Right renal pelvis (tissue), 4 donors: ENCODE data around the gene RXRB. TPM values are rescaled to one million over a fixed set of nuclear protein-coding genes. Genes with fewer than 3 reads are reported as not detected.

Experiments
- DNase-seq, 4 donors: peaks; one replicate each; pipeline ENCODE4 v3.0.0-alpha.2; 2013; ENCODE audit warnings: low read depth in 4 of 4, low spot score in 3 of 4, missing footprints in 1 of 4
- polyA plus RNA-seq, 4 donors: library from polyadenylated mRNA; unstranded; fragments of 120-200 nt; gene quantifications; one replicate each; pipeline ENCODE4 v1.2.1, GENCODE V29; 2013; ENCODE audit not compliant: insufficient read length in 4 of 4

RXRB gene
- polyA plus RNA-seq, 4 donors: 53.7 to 56.5 (median 54.3) TPM

GRCh38 chr6:33198853-33199436, 1.5 kb downstream of the RXRB start:
- no peak for DNase-seq

- DNase-seq: no peak
These were observed 2.2 kb downstream of the RXRB start for GRCh38 chr6:33198159-33198852.

GRCh38 chr6:33197431-33198048, 2.9 kb downstream of the RXRB start:
- DNase-seq: no peak

GRCh38 chr6:33195304-33196165, 4.9 kb downstream of the RXRB start:
- DNase-seq: no peak

GRCh38 chr6:33194431-33194979, 6.0 kb downstream of the RXRB start:
- no peak for DNase-seq

GRCh38 chr6:33193619-33194018, 6.8 kb downstream of the RXRB start:
- DNase-seq: no peak

GRCh38 chr6:33192671-33193602, 7.5 kb downstream of the RXRB start:
- DNase-seq: no peak

GRCh38 chr6:33192105-33192646, 8.3 kb downstream of the RXRB start, which contains the start of gene COL11A2:
TSS of gene COL11A2 (minus strand) at chr6:33192467. CDS start at chr6:33192240, 227 bp downstream.
- DNase-seq: no peak

GRCh38 chr6:33191383-33192104, 8.9 kb downstream of the RXRB start:
- DNase-seq: no peak

GRCh38 chr6:33190504-33191107, 9.9 kb downstream of the RXRB start:
- DNase-seq: no peak

GRCh38 chr6:33189625-33190448, 10.6 kb downstream of the RXRB start:
- DNase-seq: no peak

- no peak for DNase-seq
These were observed 11.3 kb downstream of the RXRB start for GRCh38 chr6:33189164-33189563.

GRCh38 chr6:33187809-33188208, 12.7 kb downstream of the RXRB start:
- DNase-seq: no peak

GRCh38 chr6:33185654-33186187, 14.7 kb downstream of the RXRB start:
- no peak for DNase-seq

GRCh38 chr6:33185190-33185589, 15.3 kb downstream of the RXRB start:
- no peak for DNase-seq

- DNase-seq: no peak
These were observed 17.3 kb downstream of the RXRB start for GRCh38 chr6:33183071-33183683.

GRCh38 chr6:33181141-33181540, 19.3 kb downstream of the RXRB start:
- DNase-seq: no peak
